ENCODE measurements around the gene PMM2. TPM values are rescaled to one million over a fixed set of nuclear protein-coding genes. Genes with fewer than 3 reads are reported as not detected.
A peak's percentile ranks its signal among the peaks of the same experiment; 100 is the strongest.
"Not testable (repeated sequence)": the region's sequence is repeated elsewhere in the genome, so short reads cannot be mapped to it uniquely, and the experiment has no call there.

The PMM2 gene
- polyA plus RNA-seq, 3 donors, result 19.8 to 24.5 (median 24.3) TPM

- DNase-seq (ENCODE audit: extremely low read depth in 1 of 11, low read depth in 9 of 11, low spot score in 4 of 11), result no peak
These were observed 62.6 kb downstream of the PMM2 start for GRCh38 chr16:8859913-8860881.

- DNase-seq (ENCODE audit: extremely low read depth in 1 of 11, low read depth in 9 of 11, low spot score in 4 of 11), result no peak
These were observed 64.1 kb downstream of the PMM2 start for GRCh38 chr16:8861563-8862308.

GRCh38 chr16:8862309-8863130 lies 64.9 kb downstream of the PMM2 start:
- DNase-seq (ENCODE audit: extremely low read depth in 1 of 11, low read depth in 9 of 11, low spot score in 4 of 11), result no peak

GRCh38 chr16:8863594-8864424 lies 66.2 kb downstream of the PMM2 start:
- DNase-seq (ENCODE audit: extremely low read depth in 1 of 11, low read depth in 9 of 11, low spot score in 4 of 11), result peak in 1 of 11 donors; percentile 62

- no peak for DNase-seq (ENCODE audit: extremely low read depth in 1 of 11, low read depth in 9 of 11, low spot score in 4 of 11)
These were observed 67.0 kb downstream of the PMM2 start for GRCh38 chr16:8864480-8865110.

- no peak for DNase-seq (ENCODE audit: extremely low read depth in 1 of 11, low read depth in 9 of 11, low spot score in 4 of 11)
These were observed 67.7 kb downstream of the PMM2 start for GRCh38 chr16:8865145-8865882.

- no peak for DNase-seq (ENCODE audit: extremely low read depth in 1 of 11, low read depth in 9 of 11, low spot score in 4 of 11)
These were observed 68.7 kb downstream of the PMM2 start for GRCh38 chr16:8866118-8866883.

- no peak for DNase-seq (ENCODE audit: extremely low read depth in 1 of 11, low read depth in 9 of 11, low spot score in 4 of 11)
These were observed 69.2 kb downstream of the PMM2 start for GRCh38 chr16:8866884-8867215.

GRCh38 chr16:8867216-8867931 lies 69.7 kb downstream of the PMM2 start:
- no peak for DNase-seq (ENCODE audit: extremely low read depth in 1 of 11, low read depth in 9 of 11, low spot score in 4 of 11)

GRCh38 chr16:8867932-8868415 lies 70.3 kb downstream of the PMM2 start:
- no peak for DNase-seq (ENCODE audit: extremely low read depth in 1 of 11, low read depth in 9 of 11, low spot score in 4 of 11)

- DNase-seq (ENCODE audit: extremely low read depth in 1 of 11, low read depth in 9 of 11, low spot score in 4 of 11), result peak in 10 of 11 donors; percentile 60 to 89 (median 86)
These were observed 71.0 kb downstream of the PMM2 start, which contains the start of gene CARHSP1 for GRCh38 chr16:8868416-8869211. TSS of gene CARHSP1 (minus strand) at chr16:8869006. CDS start at chr16:8859328, 9,678 bp downstream.

- no peak for DNase-seq (ENCODE audit: extremely low read depth in 1 of 11, low read depth in 9 of 11, low spot score in 4 of 11)
These were observed 71.8 kb downstream of the PMM2 start for GRCh38 chr16:8869212-8869987.

- not testable (repeated sequence) for DNase-seq (ENCODE audit: extremely low read depth in 1 of 11, low read depth in 9 of 11, low spot score in 4 of 11)
These were observed 72.3 kb downstream of the PMM2 start for GRCh38 chr16:8869988-8870241.

- no peak for DNase-seq (ENCODE audit: extremely low read depth in 1 of 11, low read depth in 9 of 11, low spot score in 4 of 11)
These were observed 74.4 kb downstream of the PMM2 start for GRCh38 chr16:8872071-8872470.

All from renal cortex interstitium (tissue), 11 donors.